Vagina (tissue), 2 donors: ENCODE results near the gene TSC22D1. TPM values are rescaled to one million over a fixed set of nuclear protein-coding genes. Genes with fewer than 3 reads are reported as not detected.
"Not testable (repeated sequence)": the region's sequence is repeated elsewhere in the genome, so short reads cannot be mapped to it uniquely, and the experiment has no call there.

Source experiments
- DNase-seq, 2 donors: peaks; one replicate each; pipeline ENCODE4 v3.0.0-alpha.2; 2017; ENCODE audit errors: extremely low spot score in 2 of 2
- H3K27ac ChIP-seq: fragments of 200-600 bp; sonication (generic); one replicate; pipeline ENCODE4 v1.5.1; 2019
- H3K27me3 ChIP-seq: fragments of 200-600 bp; sonication (generic); one replicate; pipeline ENCODE4 v1.5.1; 2019
- H3K36me3 ChIP-seq, 2 donors: fragments of 200-600 bp; sonication (generic); one replicate each; pipeline ENCODE4 v1.5.1; 2017 to 2019
- H3K4me1 ChIP-seq: fragments of 200-600 bp; sonication (generic); one replicate; pipeline ENCODE4 v1.5.1; 2019
- H3K4me3 ChIP-seq, 2 donors: fragments of 200-600 bp; sonication (generic); 1 replicate in 1 of 2; 2 replicates in 1 of 2; pipeline ENCODE4 v1.5.1; 2016 to 2019
- H3K9me3 ChIP-seq: fragments of 200-600 bp; sonication (generic); one replicate; pipeline ENCODE4 v1.5.1; 2019
- CTCF ChIP-seq, 3 experiments: fragments of 450-650 bp in 2 of 3; fragments of 200-600 bp in 1 of 3; sonication (generic) in 1 of 3; IDR thresholded peaks; one replicate each; pipeline ENCODE4 v1.5.1; 2017 to 2019; ENCODE audit warnings: antibody characterized with exemption in 3 of 3, mild to moderate bottlenecking in 2 of 3, moderate library complexity in 2 of 3
- POLR2A ChIP-seq, 2 donors: fragments of 450-650 bp; IDR thresholded peaks; one replicate each; pipeline ENCODE4 v1.6.1; 2017; ENCODE audit warnings: antibody characterized with exemption in 2 of 2, mild to moderate bottlenecking in 2 of 2, moderate library complexity in 2 of 2
- POLR2AphosphoS5 ChIP-seq, 2 donors: sonication (generic); formaldehyde crosslinking; IDR thresholded peaks; one replicate each; pipeline ENCODE4 v1.9.0; 2017; ENCODE audit warnings: antibody characterized with exemption in 2 of 2, mild to moderate bottlenecking in 2 of 2, low read depth in 1 of 2; ENCODE audit not compliant: insufficient read depth in 1 of 2
- intact Hi-C: fragments of 100-400 bp; cut with DNase I; formaldehyde crosslinking; loops from one replicate; pipeline ENCODE4 v1.15.1; 2023
- total RNA-seq: library from RNA; depleted of rRNA; stranded (reverse); fragments of >200 nt; gene quantifications from one replicate; pipeline ENCODE4 v1.2.3, GENCODE V29; 2016

The TSC22D1 gene
- total RNA-seq, 1 donor from 2014 or later = 117 TPM

GRCh38 chr13:44618326-44618725 lies 42.2 kb upstream of the TSC22D1 start:
- no peak for TF ChIP-seq CTCF (IDR thresholded peaks at IDR 0.05)
- no peak for TF ChIP-seq POLR2AphosphoS5 (IDR thresholded peaks at IDR 0.05; ENCODE audit: insufficient read depth in 1 of 2, low read depth in 1 of 2)
- TF ChIP-seq POLR2A (IDR thresholded peaks at IDR 0.05) = no peak

GRCh38 chr13:44617648-44618047 lies 41.5 kb upstream of the TSC22D1 start:
- Histone ChIP-seq H3K36me3 (no peaks in the 10 kb centered on the region), H3K4me3 (no peak overlapping the region), H3K9me3 (no peaks in the 10 kb centered on the region), H3K27me3 (no peaks in the 10 kb centered on the region), H3K27ac (no peak overlapping the region), H3K4me1 (no peaks in the 10 kb centered on the region)
- TF ChIP-seq CTCF (IDR thresholded peaks at IDR 0.05) = no peak
- no peak for TF ChIP-seq POLR2A (IDR thresholded peaks at IDR 0.05)
- TF ChIP-seq POLR2AphosphoS5 (IDR thresholded peaks at IDR 0.05; ENCODE audit: insufficient read depth in 1 of 2, low read depth in 1 of 2) = no peak
- DNase-seq = no peak
- intact Hi-C loops = no loop called here

More at GRCh38 chr13:44618326-44618725, 42.2 kb upstream of the TSC22D1 start:
- Histone ChIP-seq H3K27me3 (no peaks in the 10 kb centered on the region), H3K9me3 (no peaks in the 10 kb centered on the region), H3K27ac (no peak overlapping the region), H3K4me3 (no peak overlapping the region), H3K4me1 (no peaks in the 10 kb centered on the region), H3K36me3 (no peaks in the 10 kb centered on the region)
- DNase-seq = no peak
- intact Hi-C loops = no loop called here

- H3K9me3 ChIP-seq = no peaks in the 10 kb centered on the region
- H3K27ac ChIP-seq = no peak overlapping the region
- intact Hi-C loops = no loop called here
- no peak for DNase-seq
- H3K27me3 ChIP-seq = no peaks in the 10 kb centered on the region
- H3K4me3 ChIP-seq = no peak overlapping the region
- TF ChIP-seq CTCF (IDR thresholded peaks at IDR 0.05) (no peak), POLR2AphosphoS5 (IDR thresholded peaks at IDR 0.05; ENCODE audit: insufficient read depth in 1 of 2, low read depth in 1 of 2) (no peak), POLR2A (IDR thresholded peaks at IDR 0.05) (no peak)
- no peaks in the 10 kb centered on the region for H3K4me1 ChIP-seq
- no peaks in the 10 kb centered on the region for H3K36me3 ChIP-seq
Measured at GRCh38 chr13:44609137-44609536, 33.0 kb upstream of the TSC22D1 start.

- no peaks in the 10 kb centered on the region for H3K27me3 ChIP-seq
- intact Hi-C loops = no loop called here
- H3K27ac ChIP-seq = peak overlapping the region; percentile 3
- no peaks in the 10 kb centered on the region for H3K9me3 ChIP-seq
- H3K4me3 ChIP-seq = no peak overlapping the region
- H3K36me3 ChIP-seq = no peaks in the 10 kb centered on the region
- H3K4me1 ChIP-seq = no peaks in the 10 kb centered on the region
- no peak for DNase-seq
- TF ChIP-seq CTCF (IDR thresholded peaks at IDR 0.05) = no peak
- no peak for TF ChIP-seq POLR2A (IDR thresholded peaks at IDR 0.05)
- TF ChIP-seq POLR2AphosphoS5 (IDR thresholded peaks at IDR 0.05; ENCODE audit: insufficient read depth in 1 of 2, low read depth in 1 of 2) = no peak
Measured at GRCh38 chr13:44605721-44606120, 29.6 kb upstream of the TSC22D1 start.

DNA sequence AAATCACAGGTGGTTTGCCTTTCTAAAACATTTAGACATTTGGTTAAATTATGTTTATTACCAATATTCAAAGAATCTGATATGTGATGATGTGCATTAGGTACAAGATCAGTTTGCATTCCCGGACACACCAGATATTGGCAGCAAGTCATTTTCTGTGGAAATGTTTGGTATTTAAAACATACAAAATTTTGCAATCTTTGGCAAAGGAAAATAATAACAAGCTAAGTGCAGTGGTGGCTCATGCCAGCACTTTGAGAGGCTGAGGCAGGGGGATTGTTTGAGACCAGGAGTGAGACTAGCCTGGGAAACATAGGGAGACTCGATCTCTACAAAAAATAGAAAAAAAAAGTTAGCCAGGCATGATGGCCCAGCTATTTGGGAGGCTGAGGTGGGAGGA lies 29.1 kb upstream of the TSC22D1 start:
- Histone ChIP-seq H3K9me3 (no peaks in the 10 kb centered on the region), H3K27me3 (no peaks in the 10 kb centered on the region), H3K4me1 (no peaks in the 10 kb centered on the region), H3K27ac (peak overlapping the region; percentile 3), H3K36me3 (no peaks in the 10 kb centered on the region), H3K4me3 (no peak overlapping the region)
- no peak for DNase-seq
- intact Hi-C loops = no loop called here
- TF ChIP-seq POLR2A (IDR thresholded peaks at IDR 0.05) = no peak

DNA sequence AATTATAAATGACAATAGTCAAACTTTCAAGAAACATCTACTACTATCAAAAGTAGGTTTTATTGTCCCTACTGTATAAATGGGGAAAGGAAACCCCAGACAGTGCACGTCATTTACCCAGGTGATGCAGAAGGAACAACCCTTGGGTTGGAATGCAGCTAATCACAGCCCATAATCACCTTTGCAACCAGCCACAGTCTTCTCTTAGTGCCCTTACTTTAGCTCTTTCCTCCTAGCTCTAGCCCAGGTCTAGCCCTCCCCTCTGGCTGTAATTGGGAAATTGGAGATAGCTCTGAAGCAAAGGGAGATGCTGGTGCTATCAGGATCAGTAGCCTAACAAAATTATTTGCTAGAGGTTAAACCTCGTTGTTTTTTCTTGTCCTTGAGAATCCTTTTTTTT lies 25.5 kb upstream of the TSC22D1 start:
- intact Hi-C loops = no loop called here
- no peaks in the 10 kb centered on the region for H3K4me1 ChIP-seq
- H3K9me3 ChIP-seq = no peaks in the 10 kb centered on the region
- H3K27ac ChIP-seq = no peak overlapping the region
- no peak for DNase-seq
- H3K27me3 ChIP-seq = no peaks in the 10 kb centered on the region
- no peaks in the 10 kb centered on the region for H3K36me3 ChIP-seq
- no peak overlapping the region for H3K4me3 ChIP-seq
- TF ChIP-seq POLR2AphosphoS5 (IDR thresholded peaks at IDR 0.05; ENCODE audit: insufficient read depth in 1 of 2, low read depth in 1 of 2) (no peak), CTCF (IDR thresholded peaks at IDR 0.05) (no peak), POLR2A (IDR thresholded peaks at IDR 0.05) (no peak)

GRCh38 chr13:44593861-44594592 lies 17.9 kb upstream of the TSC22D1 start:
- H3K9me3 ChIP-seq, H3K27ac ChIP-seq, H3K27me3 ChIP-seq, H3K36me3 ChIP-seq, H3K4me3 ChIP-seq, H3K4me1 ChIP-seq, DNase-seq, intact Hi-C loops: not testable (repeated sequence)
